Smooth muscle cell (in vitro differentiated cells): ENCODE results near the gene MAP4K4. TPM values are rescaled to one million over a fixed set of nuclear protein-coding genes. Genes with fewer than 3 reads are reported as not detected.

Source experiments
- DNase-seq: peaks from one replicate; lab custom pipeline; 2025; ENCODE audit not compliant: unreplicated experiment; lab: John Stamatoyannopoulos, UW
- H2AFZ ChIP-seq: fragments of 200-600 bp; sonication (generic); 2 replicates; pipeline ENCODE4 v1.6.0; 2016; ENCODE audit warnings: antibody characterized with exemption, low read depth, mild to moderate bottlenecking
- H3F3A ChIP-seq: fragments of 200-600 bp; sonication (generic); 2 replicates; pipeline ENCODE4 v1.6.0; 2017; ENCODE audit warnings: antibody characterized with exemption, low read depth
- H3K27ac ChIP-seq: fragments of 200-600 bp; sonication (generic); 2 replicates; pipeline ENCODE4 v1.5.1; 2016; ENCODE audit warnings: low read depth, mild to moderate bottlenecking
- H3K27me3 ChIP-seq: fragments of 200-600 bp; sonication (generic); 2 replicates; pipeline ENCODE4 v1.6.1; 2016; ENCODE audit warnings: low read depth, mild to moderate bottlenecking
- H3K36me3 ChIP-seq: fragments of 200-600 bp; sonication (generic); 2 replicates; pipeline ENCODE4 v1.5.1; 2016; ENCODE audit warnings: low read depth
- H3K4me1 ChIP-seq: fragments of 200-600 bp; sonication (generic); 2 replicates; pipeline ENCODE4 v1.5.1; 2016; ENCODE audit warnings: low read depth
- H3K4me2 ChIP-seq: fragments of 200-600 bp; sonication (generic); 2 replicates; pipeline ENCODE4 v1.6.0; 2016; ENCODE audit warnings: mild to moderate bottlenecking
- H3K4me3 ChIP-seq: fragments of 200-600 bp; sonication (generic); 2 replicates; pipeline ENCODE4 v1.5.1; 2016; ENCODE audit warnings: mild to moderate bottlenecking
- H3K79me2 ChIP-seq: fragments of 200-600 bp; sonication (generic); 2 replicates; pipeline ENCODE4 v1.6.0; 2016; ENCODE audit warnings: low read depth, mild to moderate bottlenecking
- H3K9ac ChIP-seq: fragments of 200-600 bp; sonication (generic); 2 replicates; pipeline ENCODE4 v1.6.0; 2016; ENCODE audit warnings: low read depth
- H3K9me3 ChIP-seq: fragments of 200-600 bp; sonication (generic); replicated peaks from 2 replicates; pipeline ENCODE4 v1.5.1; 2016; ENCODE audit warnings: low read depth
- H4K20me1 ChIP-seq: fragments of 200-600 bp; sonication (generic); 2 replicates; pipeline ENCODE4 v1.6.0; 2016; ENCODE audit warnings: low read depth
- CTCF ChIP-seq: fragments of 200-600 bp; sonication (generic); IDR thresholded peaks from 2 replicates; pipeline ENCODE4 v1.5.1; 2017; ENCODE audit warnings: borderline replicate concordance, mild to moderate bottlenecking, antibody characterized with exemption; ENCODE audit not compliant: insufficient read depth, poor library complexity, severe bottlenecking
- WGBS: methylation state at CpG from one replicate; pipeline ENCODE4 v1.1.7; 2016; ENCODE audit warnings: low lambda C conversion rate; 5-methylcytosine and 5-hydroxymethylcytosine counted together
- polyA plus RNA-seq: library from polyadenylated mRNA; unstranded; fragments of >200 nt; fragmentation: Nextera tagmentation; extraction: Ambion mirVana; gene quantifications from 2 replicates; pipeline ENCODE4 v1.2.1, GENCODE V29; 2016
- total RNA-seq: library from RNA; depleted of rRNA; stranded (reverse); fragments of >200 nt; gene quantifications from 2 replicates; pipeline ENCODE4 v1.2.3, GENCODE V29; 2014

MAP4K4 gene
- total and polyA plus RNA-seq, 2 experiments from 2014 or later = 68.9 to 107 TPM

GRCh38 chr2:101679801-101680487 is 17.6 kb upstream of the MAP4K4 start:
- Histone ChIP-seq H3K27me3 (no peaks in the 10 kb centered on the region), H3K9me3 (no peaks in the 10 kb centered on the region), H3K79me2 (no peaks in the 10 kb centered on the region), H3K36me3 (no peaks in the 10 kb centered on the region), H2AFZ (no peak overlapping the region), H3K4me2 (no peak overlapping the region), H4K20me1 (no peaks in the 10 kb centered on the region), H3K27ac (no peak overlapping the region), H3K4me3 (no peak overlapping the region), H3F3A (no peaks in the 10 kb centered on the region), H3K4me1 (no peaks in the 10 kb centered on the region), H3K9ac (no peak overlapping the region)
- WGBS = 75% methylated on average over 5 of the region's 5 CpGs
- TF ChIP-seq CTCF = no peak
- DNase-seq = no peak

GRCh38 chr2:101682311-101682710 is 15.2 kb upstream of the MAP4K4 start:
- no peaks in the 10 kb centered on the region for H3K9me3 ChIP-seq
- no peak for DNase-seq
- H3K79me2 ChIP-seq = no peaks in the 10 kb centered on the region
- WGBS = 92% methylated on average over 4 of the region's 4 CpGs
- no peaks in the 10 kb centered on the region for H3K36me3 ChIP-seq
- no peaks in the 10 kb centered on the region for H3K4me1 ChIP-seq
- no peak overlapping the region for H3K4me3 ChIP-seq
- H3F3A ChIP-seq = no peaks in the 10 kb centered on the region
- no peak overlapping the region for H3K27ac ChIP-seq
- H4K20me1 ChIP-seq = no peaks in the 10 kb centered on the region
- no peak for TF ChIP-seq CTCF
- H3K27me3 ChIP-seq = no peaks in the 10 kb centered on the region
- H3K9ac ChIP-seq = no peak overlapping the region
- H3K4me2 ChIP-seq = no peak overlapping the region
- H2AFZ ChIP-seq = no peak overlapping the region

GRCh38 chr2:101684313-101684712 is 13.2 kb upstream of the MAP4K4 start:
- Histone ChIP-seq H3K9ac (no peak overlapping the region), H3K4me1 (no peaks in the 10 kb centered on the region), H3K4me2 (no peak overlapping the region), H3K9me3 (no peaks in the 10 kb centered on the region), H3K27me3 (no peaks in the 10 kb centered on the region), H2AFZ (no peak overlapping the region), H3F3A (no peaks in the 10 kb centered on the region), H3K27ac (no peak overlapping the region), H4K20me1 (no peaks in the 10 kb centered on the region), H3K36me3 (no peaks in the 10 kb centered on the region), H3K79me2 (no peaks in the 10 kb centered on the region), H3K4me3 (no peak overlapping the region)
- 80% methylated on average over 4 of the region's 4 CpGs for WGBS
- no peak for DNase-seq
- no peak for TF ChIP-seq CTCF

- TF ChIP-seq CTCF = no peak
- H4K20me1 ChIP-seq = no peaks in the 10 kb centered on the region
- no peaks in the 10 kb centered on the region for H3K36me3 ChIP-seq
- no peaks in the 10 kb centered on the region for H3K27me3 ChIP-seq
- H3K9me3 ChIP-seq = no peaks in the 10 kb centered on the region
- no peak overlapping the region for H3K4me2 ChIP-seq
- H3K79me2 ChIP-seq = no peaks in the 10 kb centered on the region
- H3K27ac ChIP-seq = no peak overlapping the region
- H2AFZ ChIP-seq = no peak overlapping the region
- H3F3A ChIP-seq = no peaks in the 10 kb centered on the region
- no peak overlapping the region for H3K9ac ChIP-seq
- 58% methylated on average over 5 of the region's 5 CpGs for WGBS
- no peak overlapping the region for H3K4me3 ChIP-seq
- no peaks in the 10 kb centered on the region for H3K4me1 ChIP-seq
- no peak for DNase-seq
These were observed 9.2 kb upstream of the MAP4K4 start for GRCh38 chr2:101688261-101688660.
